Endodermal cell (in vitro differentiated cells): ENCODE measurements around the gene PVALB. TPM values are rescaled to one million over a fixed set of nuclear protein-coding genes. Genes with fewer than 3 reads are reported as not detected.

ENCODE experiments used
- DNase-seq: peaks from one replicate; pipeline ENCODE4 v3.0.0-alpha.2; 2017
- H3K27ac ChIP-seq: 2 replicates; pipeline ENCODE4 v1.5.1; 2013; ENCODE audit warnings: mild to moderate bottlenecking, low read depth, low read length, moderate library complexity
- H3K27me3 ChIP-seq: 2 replicates; pipeline ENCODE4 v1.6.1; 2013; ENCODE audit warnings: mild to moderate bottlenecking, low read length, moderate library complexity; ENCODE audit not compliant: insufficient read depth, control insufficient read depth, poor library complexity, severe bottlenecking
- H3K36me3 ChIP-seq: 2 replicates; pipeline ENCODE4 v1.7.0; 2013; ENCODE audit warnings: mild to moderate bottlenecking, low read length, moderate library complexity; ENCODE audit not compliant: control insufficient read depth, insufficient read depth
- H3K4me1 ChIP-seq: one replicate; pipeline ENCODE4 v1.7.0; 2013; ENCODE audit warnings: low read length; ENCODE audit not compliant: control insufficient read depth, insufficient read depth
- H3K4me3 ChIP-seq: 2 replicates; pipeline ENCODE4 v1.5.1; 2013; ENCODE audit warnings: mild to moderate bottlenecking, low read length, moderate library complexity
- H3K9ac ChIP-seq: 2 replicates; pipeline ENCODE4 v1.6.1; 2013; ENCODE audit warnings: mild to moderate bottlenecking, low read length, moderate library complexity; ENCODE audit not compliant: poor library complexity, severe bottlenecking; ENCODE audit errors: extremely low read depth
- H3K9me3 ChIP-seq: 2 replicates; pipeline ENCODE4 v1.6.1; 2013; ENCODE audit warnings: mild to moderate bottlenecking, low read length, moderate library complexity; ENCODE audit not compliant: control insufficient read depth
- H3K27ac Mint-ChIP-seq: 2 replicates; pipeline ENCODE4 v1.8.0; 2020; ENCODE audit warnings: mixed read lengths
- H3K27me3 Mint-ChIP-seq: 2 replicates; pipeline ENCODE4 v1.8.0; 2021; ENCODE audit warnings: mild to moderate bottlenecking, mixed read lengths; ENCODE audit not compliant: insufficient read depth
- H3K36me3 Mint-ChIP-seq: 2 replicates; pipeline ENCODE4 v1.8.0; 2020; ENCODE audit warnings: low read depth, mixed read lengths
- H3K4me1 Mint-ChIP-seq: 2 replicates; pipeline ENCODE4 v1.8.0; 2020; ENCODE audit warnings: mixed read lengths
- H3K4me3 Mint-ChIP-seq: 2 replicates; pipeline ENCODE4 v1.8.0; 2020; ENCODE audit warnings: mild to moderate bottlenecking, moderate library complexity, mixed read lengths
- H3K9me3 Mint-ChIP-seq: 2 replicates; pipeline ENCODE4 v1.8.0; 2020; ENCODE audit warnings: mild to moderate bottlenecking, mixed read lengths
- CTCF ChIP-seq: fragments of 200-600 bp; sonication (generic); conservative IDR thresholded peaks from 2 replicates; pipeline ENCODE4 v1.5.0; 2021; ENCODE audit warnings: antibody characterized with exemption, mild to moderate bottlenecking
- WGBS, 2 experiments: methylation state at CpG; one replicate each; pipeline versions ENCODE4 v1.1.5 to v1.1.7; 2013; ENCODE audit warnings: missing lambda C conversion rate in 2 of 2, mixed read lengths in 1 of 2; ENCODE audit not compliant: insufficient coverage in 1 of 2, insufficient read length in 1 of 2; 5-methylcytosine and 5-hydroxymethylcytosine counted together
- total RNA-seq, 2 donors: library from RNA; stranded (reverse); fragmentation: NEBNext Ultra II Directional in 1 of 2; extraction: Animal tissue kit (Norgen Biotek cat#: 25700) in 1 of 2; gene quantifications; 2 replicates in 1 of 2; 3 replicates in 1 of 2; pipeline ENCODE4 v1.2.1, GENCODE V29; 2021

Gene PVALB
- total RNA-seq, 2 donors from 2014 or later, result not detected

GRCh38 chr22:36767035-36767775, 49.6 kb downstream of the PVALB start:
- peak; percentile 21 for DNase-seq

GRCh38 chr22:36765943-36766450, 50.8 kb downstream of the PVALB start:
- H3K9me3 Mint-ChIP-seq, result no peaks in the 10 kb centered on the region
- no peaks in the 10 kb centered on the region for H3K27me3 Mint-ChIP-seq
- Histone ChIP-seq H3K9me3 (no peaks in the 10 kb centered on the region), H3K27me3 (no peaks in the 10 kb centered on the region), H3K4me3 (no peak overlapping the region), H3K36me3 (peaks cover 6% of the 10 kb centered on the region), H3K9ac (no peak overlapping the region), H3K4me1 (no peaks in the 10 kb centered on the region), H3K27ac (no peak overlapping the region)
- TF ChIP-seq CTCF, result no peak
- 88 to 97% methylated on average over 11 of the region's 11 CpGs for WGBS, 2 experiments
- H3K4me1 Mint-ChIP-seq, result no peaks in the 10 kb centered on the region
- H3K27ac Mint-ChIP-seq, result peak overlapping the region; percentile 33
- H3K4me3 Mint-ChIP-seq, result no peak overlapping the region
- peak; percentile 29 for DNase-seq
- peaks cover 34% of the 10 kb centered on the region for H3K36me3 Mint-ChIP-seq

More at GRCh38 chr22:36767035-36767775, 49.6 kb downstream of the PVALB start:
- Mint-ChIP-seq H3K27ac (no peak overlapping the region), H3K9me3 (no peaks in the 10 kb centered on the region), H3K36me3 (peaks cover 39% of the 10 kb centered on the region), H3K27me3 (no peaks in the 10 kb centered on the region), H3K4me1 (no peaks in the 10 kb centered on the region), H3K4me3 (no peak overlapping the region)
- H3K36me3 ChIP-seq, result peaks cover 6% of the 10 kb centered on the region
- no peak overlapping the region for H3K27ac ChIP-seq
- TF ChIP-seq CTCF, result no peak
- H3K9ac ChIP-seq, result no peak overlapping the region
- no peak overlapping the region for H3K4me3 ChIP-seq
- H3K9me3 ChIP-seq, result no peaks in the 10 kb centered on the region
- WGBS, 2 experiments, result 93% methylated on average over 6 to 10 of the region's 10 CpGs
- no peaks in the 10 kb centered on the region for H3K27me3 ChIP-seq
- no peaks in the 10 kb centered on the region for H3K4me1 ChIP-seq

GRCh38 chr22:36765131-36765942, 51.5 kb downstream of the PVALB start:
- H3K4me3 Mint-ChIP-seq, result no peak overlapping the region
- Histone ChIP-seq H3K4me3 (no peak overlapping the region), H3K27ac (no peak overlapping the region), H3K4me1 (no peaks in the 10 kb centered on the region), H3K9ac (no peak overlapping the region), H3K27me3 (no peaks in the 10 kb centered on the region), H3K9me3 (no peaks in the 10 kb centered on the region), H3K36me3 (peaks cover 6% of the 10 kb centered on the region)
- H3K4me1 Mint-ChIP-seq, result no peaks in the 10 kb centered on the region
- peak; percentile 15 for DNase-seq
- no peak overlapping the region for H3K27ac Mint-ChIP-seq
- WGBS, 2 experiments, result 93 to 96% methylated on average over 8 to 17 of the region's 17 CpGs
- peaks cover 34% of the 10 kb centered on the region for H3K36me3 Mint-ChIP-seq
- TF ChIP-seq CTCF, result no peak
- H3K9me3 Mint-ChIP-seq, result no peaks in the 10 kb centered on the region
- no peaks in the 10 kb centered on the region for H3K27me3 Mint-ChIP-seq
